Stimulated activated CD8-positive, alpha-beta memory T cell treated with anti-CD3 and anti-CD28 coated beads, Interleukin-12 subunit alpha, Interleukin-12 subunit beta, amount 100 ng/mL, for 24 hours (primary cell): ENCODE measurements around the gene OSBPL5.
"Not testable (repeated sequence)": the region's sequence is repeated elsewhere in the genome, so short reads cannot be mapped to it uniquely, and the experiment has no call there.

Source experiments
- DNase-seq: peaks from one replicate; pipeline ENCODE4 v3.0.0-alpha.2; 2020; ENCODE audit errors: extremely low read depth

Gene OSBPL5

GRCh38 chr11:3120071-3120792, 44.9 kb downstream of the OSBPL5 start:
- DNase-seq: no peak

DNA sequence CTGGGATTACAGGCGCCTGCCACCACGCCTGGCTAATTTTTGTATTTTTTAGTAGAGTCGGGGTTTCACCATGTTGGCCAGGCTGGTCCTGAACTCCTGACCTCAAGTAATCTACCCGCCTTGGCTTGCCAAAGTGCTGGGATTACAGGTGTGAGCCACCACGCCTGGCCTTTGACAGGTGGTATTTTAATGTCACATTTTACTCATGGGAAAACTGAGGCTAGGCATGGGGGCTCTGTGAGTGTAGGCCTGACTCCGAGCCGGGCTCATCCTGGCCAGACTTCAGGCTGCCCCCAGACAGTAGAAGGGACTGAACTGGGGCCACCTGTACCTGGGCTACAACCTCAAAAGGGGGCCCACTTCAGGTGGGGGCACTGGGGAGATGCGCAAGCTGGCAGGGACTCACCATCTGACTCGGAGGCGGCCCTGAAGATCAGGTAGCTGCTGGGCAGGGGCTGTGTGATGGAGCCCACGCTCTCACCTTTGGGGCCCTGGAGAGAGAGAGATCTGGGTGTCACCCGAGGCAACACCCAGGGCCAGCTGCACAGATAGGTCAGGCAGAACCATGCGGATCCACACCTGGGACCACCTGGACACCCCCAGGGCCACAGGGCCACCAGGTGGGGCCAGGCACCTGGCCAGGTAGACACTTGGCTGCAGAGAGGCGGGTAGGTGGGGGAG, 45.8 kb downstream of the OSBPL5 start:
- DNase-seq: no peak

- no peak for DNase-seq
Measured at GRCh38 chr11:3115321-3115720, 49.8 kb downstream of the OSBPL5 start.

- not testable (repeated sequence) for DNase-seq
Measured at GRCh38 chr11:3113661-3114060, 51.4 kb downstream of the OSBPL5 start.

- no peak for DNase-seq
Measured at GRCh38 chr11:3111919-3112690, 53.0 kb downstream of the OSBPL5 start.

DNA sequence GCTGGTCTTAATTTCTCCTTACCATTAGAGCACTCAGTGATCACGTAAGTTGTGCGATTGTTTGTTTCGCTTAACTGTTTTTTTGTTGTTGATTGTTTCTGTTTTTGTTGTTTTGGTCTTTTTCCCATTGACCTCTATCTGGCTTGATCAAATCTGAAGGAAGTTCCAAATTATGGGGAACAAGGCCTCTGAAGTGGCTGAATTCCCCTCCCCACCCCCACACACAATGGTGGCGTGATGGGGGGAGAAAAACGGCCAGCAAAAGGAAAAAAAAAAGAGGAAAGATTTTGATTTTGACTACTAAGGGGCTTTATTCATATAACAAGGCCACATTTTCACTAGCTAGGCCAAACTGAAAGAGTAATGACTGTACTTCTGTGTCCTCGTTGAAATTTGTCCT, 53.6 kb downstream of the OSBPL5 start:
- no peak for DNase-seq

GRCh38 chr11:3109921-3110706, 55.0 kb downstream of the OSBPL5 start:
- no peak for DNase-seq

DNA sequence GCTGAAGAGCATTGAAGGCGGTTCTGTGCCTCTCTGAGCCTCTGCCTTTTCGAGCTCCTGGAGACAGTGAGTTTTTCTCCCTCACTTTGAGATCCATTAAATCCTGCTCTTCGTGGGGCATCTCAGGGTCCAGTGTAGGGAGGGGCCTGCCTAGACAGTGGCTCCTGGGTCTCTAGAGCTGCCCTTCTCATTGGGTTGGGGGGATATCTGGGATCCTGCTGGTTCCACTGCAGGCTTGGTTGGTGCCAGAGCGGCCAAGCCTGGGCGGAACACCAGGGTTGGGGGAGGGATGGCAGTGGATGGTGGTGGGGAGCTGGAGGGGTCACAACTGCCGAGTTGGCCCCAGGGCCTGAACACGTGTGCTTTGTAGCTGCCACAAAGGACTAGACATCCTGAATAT, 55.7 kb downstream of the OSBPL5 start:
- no peak for DNase-seq

GRCh38 chr11:3108183-3108721, 56.9 kb downstream of the OSBPL5 start:
- no peak for DNase-seq

- DNase-seq: no peak
Measured at GRCh38 chr11:3107608-3108182, 57.4 kb downstream of the OSBPL5 start.

DNA sequence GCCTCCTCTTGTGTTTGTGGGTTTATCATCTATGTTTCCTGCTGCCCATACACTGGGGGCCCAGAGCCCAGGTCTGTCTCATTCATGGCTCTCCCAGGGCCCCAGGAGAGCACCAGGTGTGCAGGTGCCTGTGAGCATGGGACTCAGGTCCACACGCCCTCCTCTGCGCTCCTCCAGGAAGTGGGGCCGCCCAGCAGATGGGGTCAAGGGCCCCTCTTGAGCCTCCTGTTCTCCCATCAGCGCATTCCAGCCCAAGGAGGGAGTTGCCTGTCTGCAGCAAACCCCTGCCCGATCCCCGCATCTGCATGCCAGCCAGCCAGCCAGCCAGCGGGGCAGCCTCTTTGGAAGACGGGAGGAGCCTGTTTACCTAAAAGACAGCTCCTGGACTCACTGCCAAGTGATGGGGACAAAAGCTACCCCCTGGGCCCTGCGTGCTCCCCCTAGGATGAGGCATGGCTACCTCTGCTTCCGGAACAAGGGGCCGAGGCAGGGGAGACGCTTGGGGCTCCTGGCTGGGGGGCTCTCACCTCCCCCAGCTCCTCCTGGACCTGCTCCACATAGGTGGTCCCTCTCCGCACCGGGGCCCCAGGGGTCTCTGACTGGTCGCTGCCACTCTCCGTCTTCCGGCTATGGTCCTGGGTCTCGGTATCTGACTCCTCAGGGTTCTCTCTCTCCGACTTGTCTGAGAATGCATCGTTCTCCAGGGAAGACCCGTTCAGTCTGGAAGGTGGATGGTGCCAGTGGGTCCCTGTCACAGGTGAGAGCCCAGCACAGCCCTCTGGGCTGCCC, 58.2 kb downstream of the OSBPL5 start:
- DNase-seq: no peak

DNA sequence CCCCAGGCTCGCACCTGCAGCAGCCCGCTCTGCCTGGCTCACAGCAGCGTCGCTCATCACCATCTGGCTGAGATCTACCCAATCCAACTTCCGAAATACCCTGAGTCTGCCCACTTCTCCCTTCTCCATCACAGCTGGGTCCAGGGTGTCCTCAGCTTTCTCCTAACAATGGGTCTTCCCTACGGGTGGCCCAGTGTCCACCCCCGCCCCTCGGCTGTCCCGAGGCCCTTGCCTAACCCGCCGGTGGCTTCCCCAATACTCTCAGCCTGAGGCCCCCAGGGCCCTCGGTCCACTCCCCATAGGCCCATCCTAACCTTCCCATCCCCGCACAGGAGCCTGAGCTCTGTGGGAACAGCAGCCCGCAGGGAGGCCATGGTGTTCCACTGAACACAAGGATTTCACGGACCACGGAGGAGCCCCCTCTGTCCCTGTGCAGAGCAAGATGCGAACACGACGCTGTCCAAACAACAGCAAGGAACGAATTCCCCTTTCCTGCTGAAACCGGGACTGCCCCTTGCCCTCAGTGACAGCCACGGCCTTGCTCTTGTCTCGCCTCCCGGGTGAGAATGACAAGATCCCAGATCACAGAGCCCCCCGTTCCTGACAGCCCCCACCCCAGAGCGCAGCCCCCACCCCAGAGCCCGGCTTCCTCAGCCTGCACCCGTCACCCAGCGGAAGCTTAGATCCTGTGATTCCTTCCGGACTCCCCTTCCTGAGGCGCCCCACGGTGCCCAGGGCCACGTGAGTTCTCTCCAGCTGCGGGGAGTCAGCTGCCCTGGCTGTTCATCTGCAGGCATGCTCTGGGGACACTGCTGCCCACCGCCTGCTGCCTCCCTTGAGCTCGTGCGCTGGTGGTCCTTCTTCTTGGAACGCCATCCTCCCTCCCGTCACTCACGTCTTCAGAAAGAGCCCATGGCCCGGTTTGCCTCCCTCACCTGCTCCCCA, 59.0 kb downstream of the OSBPL5 start:
- DNase-seq: no peak

GRCh38 chr11:3104961-3105790, 59.9 kb downstream of the OSBPL5 start:
- no peak for DNase-seq

- no peak for DNase-seq
Measured at GRCh38 chr11:3104051-3104714, 60.9 kb downstream of the OSBPL5 start.

DNA sequence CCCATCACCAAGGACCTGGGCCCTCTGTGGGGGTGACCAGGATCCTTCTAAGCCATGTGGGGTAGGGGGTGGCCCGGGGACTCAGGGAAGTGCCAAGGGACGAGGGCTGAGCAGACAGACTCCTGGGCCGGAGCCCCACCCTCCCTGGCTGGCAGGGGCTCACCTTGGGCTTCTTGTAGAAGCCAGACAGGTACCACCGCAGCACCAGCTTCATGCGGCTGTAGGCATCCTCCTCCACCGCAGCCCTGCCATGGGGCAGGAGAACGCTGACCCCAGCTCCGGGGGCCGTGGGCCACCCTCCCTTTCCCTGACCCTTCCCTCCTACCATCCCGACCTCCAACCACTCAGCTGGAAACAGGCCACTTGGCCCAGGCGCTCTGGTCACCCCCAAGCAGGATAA, 62.0 kb downstream of the OSBPL5 start:
- DNase-seq: no peak

DNA sequence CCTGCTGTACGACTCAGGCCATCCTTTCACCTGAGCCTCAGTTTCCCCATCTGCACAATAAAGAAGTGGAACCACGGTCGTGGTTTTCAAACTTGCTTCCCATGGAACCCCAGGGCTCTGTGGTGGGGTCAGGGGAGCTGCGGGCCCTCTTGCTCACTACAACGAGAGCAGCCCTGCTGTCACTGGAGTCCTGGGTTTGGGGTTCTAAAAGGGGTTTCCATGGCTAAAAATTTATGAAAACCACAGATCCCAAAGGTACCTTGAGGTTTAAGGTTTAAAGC, 62.5 kb downstream of the OSBPL5 start:
- no peak for DNase-seq

GRCh38 chr11:3101921-3102640, 63.0 kb downstream of the OSBPL5 start:
- DNase-seq: no peak

- DNase-seq: no peak
Measured at GRCh38 chr11:3099178-3099577, 65.9 kb downstream of the OSBPL5 start.
